Measurements from ENCODE around the gene LRRC46. TPM values are rescaled to one million over a fixed set of nuclear protein-coding genes. Genes with fewer than 3 reads are reported as not detected.

Gene LRRC46
- total and polyA plus RNA-seq, 2 of the 13 experiments (the other 11 are each of a cell fraction or from before 2014, with no cell fraction given), result 0.09 TPM

GRCh38 chr17:47830396-47831002, 971 bp upstream of the LRRC46 start (continued):
- TF ChIP-seq ATF7-NPFF (CRISPR knock-in tag; IDR thresholded peaks at IDR 0.05; ENCODE audit: low read depth), result no peak
- no peak for TF ChIP-seq CSRNP2 (CRISPR knock-in tag; conservative IDR thresholded peaks at IDR 0.05; ENCODE audit: low read depth)
- no peak for TF ChIP-seq ZNF446 (CRISPR knock-in tag; IDR thresholded peaks at IDR 0.05)
- no peak for TF ChIP-seq RFX3 (CRISPR knock-in tag; IDR thresholded peaks at IDR 0.05)
- TF ChIP-seq, protein P1, sequence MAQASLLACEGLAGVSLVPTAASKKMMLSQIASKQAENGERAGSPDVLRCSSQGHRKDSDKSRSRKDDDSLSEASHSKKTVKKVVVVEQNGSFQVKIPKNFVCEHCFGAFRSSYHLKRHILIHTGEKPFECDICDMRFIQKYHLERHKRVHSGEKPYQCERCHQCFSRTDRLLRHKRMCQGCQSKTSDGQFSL (CRISPR knock-in tag; IDR thresholded peaks at IDR 0.05), result no peak
- TF ChIP-seq, protein P2, sequence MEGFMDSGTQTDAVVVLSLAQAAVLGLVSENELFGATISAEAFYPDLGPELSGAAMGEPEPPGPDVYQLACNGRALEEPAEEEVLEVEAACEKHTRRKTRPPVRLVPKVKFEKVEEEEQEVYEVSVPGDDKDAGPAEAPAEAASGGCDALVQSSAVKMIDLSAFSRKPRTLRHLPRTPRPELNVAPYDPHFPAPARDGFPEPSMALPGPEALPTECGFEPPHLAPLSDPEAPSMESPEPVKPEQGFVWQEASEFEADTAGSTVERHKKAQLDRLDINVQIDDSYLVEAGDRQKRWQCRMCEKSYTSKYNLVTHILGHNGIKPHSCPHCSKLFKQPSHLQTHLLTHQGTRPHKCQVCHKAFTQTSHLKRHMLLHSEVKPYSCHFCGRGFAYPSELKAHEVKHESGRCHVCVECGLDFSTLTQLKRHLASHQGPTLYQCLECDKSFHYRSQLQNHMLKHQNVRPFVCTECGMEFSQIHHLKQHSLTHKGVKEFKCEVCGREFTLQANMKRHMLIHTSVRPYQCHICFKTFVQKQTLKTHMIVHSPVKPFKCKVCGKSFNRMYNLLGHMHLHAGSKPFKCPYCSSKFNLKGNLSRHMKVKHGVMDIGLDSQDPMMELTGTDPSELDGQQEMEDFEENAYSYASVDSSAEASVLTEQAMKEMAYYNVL (CRISPR knock-in tag; IDR thresholded peaks at IDR 0.05; ENCODE audit: borderline replicate concordance), result no peak
- TF ChIP-seq FOXJ3 (CRISPR knock-in tag; IDR thresholded peaks at IDR 0.05; ENCODE audit: borderline replicate concordance), result no peak
- TF ChIP-seq HDAC1 (CRISPR knock-in tag; IDR thresholded peaks at IDR 0.05), result no peak
- no peak for TF ChIP-seq THYN1 (CRISPR knock-in tag; IDR thresholded peaks at IDR 0.05; ENCODE audit: borderline replicate concordance, low read depth)
- no peak for TF ChIP-seq HNRNPLL (IDR thresholded peaks at IDR 0.05; ENCODE audit: low read depth, low read length, poor library complexity, severe bottlenecking)
- TF ChIP-seq, protein P3, sequence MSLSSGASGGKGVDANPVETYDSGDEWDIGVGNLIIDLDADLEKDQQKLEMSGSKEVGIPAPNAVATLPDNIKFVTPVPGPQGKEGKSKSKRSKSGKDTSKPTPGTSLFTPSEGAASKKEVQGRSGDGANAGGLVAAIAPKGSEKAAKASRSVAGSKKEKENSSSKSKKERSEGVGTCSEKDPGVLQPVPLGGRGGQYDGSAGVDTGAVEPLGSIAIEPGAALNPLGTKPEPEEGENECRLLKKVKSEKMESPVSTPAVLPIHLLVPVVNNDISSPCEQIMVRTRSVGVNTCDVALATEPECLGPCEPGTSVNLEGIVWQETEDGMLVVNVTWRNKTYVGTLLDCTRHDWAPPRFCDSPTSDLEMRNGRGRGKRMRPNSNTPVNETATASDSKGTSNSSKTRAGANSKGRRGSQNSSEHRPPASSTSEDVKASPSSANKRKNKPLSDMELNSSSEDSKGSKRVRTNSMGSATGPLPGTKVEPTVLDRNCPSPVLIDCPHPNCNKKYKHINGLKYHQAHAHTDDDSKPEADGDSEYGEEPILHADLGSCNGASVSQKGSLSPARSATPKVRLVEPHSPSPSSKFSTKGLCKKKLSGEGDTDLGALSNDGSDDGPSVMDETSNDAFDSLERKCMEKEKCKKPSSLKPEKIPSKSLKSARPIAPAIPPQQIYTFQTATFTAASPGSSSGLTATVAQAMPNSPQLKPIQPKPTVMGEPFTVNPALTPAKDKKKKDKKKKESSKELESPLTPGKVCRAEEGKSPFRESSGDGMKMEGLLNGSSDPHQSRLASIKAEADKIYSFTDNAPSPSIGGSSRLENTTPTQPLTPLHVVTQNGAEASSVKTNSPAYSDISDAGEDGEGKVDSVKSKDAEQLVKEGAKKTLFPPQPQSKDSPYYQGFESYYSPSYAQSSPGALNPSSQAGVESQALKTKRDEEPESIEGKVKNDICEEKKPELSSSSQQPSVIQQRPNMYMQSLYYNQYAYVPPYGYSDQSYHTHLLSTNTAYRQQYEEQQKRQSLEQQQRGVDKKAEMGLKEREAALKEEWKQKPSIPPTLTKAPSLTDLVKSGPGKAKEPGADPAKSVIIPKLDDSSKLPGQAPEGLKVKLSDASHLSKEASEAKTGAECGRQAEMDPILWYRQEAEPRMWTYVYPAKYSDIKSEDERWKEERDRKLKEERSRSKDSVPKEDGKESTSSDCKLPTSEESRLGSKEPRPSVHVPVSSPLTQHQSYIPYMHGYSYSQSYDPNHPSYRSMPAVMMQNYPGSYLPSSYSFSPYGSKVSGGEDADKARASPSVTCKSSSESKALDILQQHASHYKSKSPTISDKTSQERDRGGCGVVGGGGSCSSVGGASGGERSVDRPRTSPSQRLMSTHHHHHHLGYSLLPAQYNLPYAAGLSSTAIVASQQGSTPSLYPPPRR (CRISPR knock-in tag; IDR thresholded peaks at IDR 0.05; ENCODE audit: borderline replicate concordance), result no peak
- 0 out of 2 replicates have a peak, but pooled peaks have one; percentile 14 for TF ChIP-seq RFXAP (CRISPR knock-in tag; IDR thresholded peaks at IDR 0.05; ENCODE audit: borderline replicate concordance)
- TF ChIP-seq ZNF670 (CRISPR knock-in tag; IDR thresholded peaks at IDR 0.05; ENCODE audit: borderline replicate concordance), result no peak
- no peak for TF ChIP-seq KDM4B (CRISPR knock-in tag; IDR thresholded peaks at IDR 0.05)
- no peak for TF ChIP-seq RAD21 (CRISPR knock-in tag; IDR thresholded peaks at IDR 0.05)
- no peak for TF ChIP-seq ELF3 (CRISPR knock-in tag; IDR thresholded peaks at IDR 0.05)
- TF ChIP-seq, protein P4, sequence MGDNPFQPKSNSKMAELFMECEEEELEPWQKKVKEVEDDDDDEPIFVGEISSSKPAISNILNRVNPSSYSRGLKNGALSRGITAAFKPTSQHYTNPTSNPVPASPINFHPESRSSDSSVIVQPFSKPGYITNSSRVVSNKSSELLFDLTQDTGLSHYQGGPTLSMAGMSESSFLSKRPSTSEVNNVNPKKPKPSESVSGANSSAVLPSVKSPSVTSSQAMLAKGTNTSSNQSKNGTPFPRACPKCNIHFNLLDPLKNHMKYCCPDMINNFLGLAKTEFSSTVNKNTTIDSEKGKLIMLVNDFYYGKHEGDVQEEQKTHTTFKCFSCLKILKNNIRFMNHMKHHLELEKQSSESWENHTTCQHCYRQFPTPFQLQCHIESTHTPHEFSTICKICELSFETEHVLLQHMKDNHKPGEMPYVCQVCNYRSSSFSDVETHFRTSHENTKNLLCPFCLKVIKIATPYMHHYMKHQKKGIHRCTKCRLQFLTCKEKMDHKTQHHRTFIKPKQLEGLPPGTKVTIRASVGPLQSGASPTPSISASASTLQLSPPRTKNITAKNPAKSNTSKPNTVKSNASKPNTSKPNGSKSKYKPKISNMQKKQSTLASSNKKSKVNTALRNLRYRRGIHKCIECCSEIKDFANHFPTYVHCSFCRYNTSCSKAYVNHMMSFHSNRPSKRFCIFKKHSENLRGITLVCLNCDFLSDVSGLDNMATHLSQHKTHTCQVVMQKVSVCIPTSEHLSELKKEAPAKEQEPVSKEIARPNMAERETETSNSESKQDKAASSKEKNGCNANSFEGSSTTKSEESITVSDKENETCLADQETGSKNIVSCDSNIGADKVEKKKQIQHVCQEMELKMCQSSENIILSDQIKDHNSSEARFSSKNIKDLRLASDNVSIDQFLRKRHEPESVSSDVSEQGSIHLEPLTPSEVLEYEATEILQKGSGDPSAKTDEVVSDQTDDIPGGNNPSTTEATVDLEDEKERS (CRISPR knock-in tag; IDR thresholded peaks at IDR 0.05), result 0 out of 2 replicates have a peak, but pooled peaks have one; percentile 1

Measured in HepG2 (cell line).